Neural cell (in vitro differentiated cells): ENCODE data around the gene HSP90B1. TPM values are rescaled to one million over a fixed set of nuclear protein-coding genes. Genes with fewer than 3 reads are reported as not detected.

ENCODE experiments used
- H2AFZ ChIP-seq: fragments of 200-600, 300-800 bp; sonication (generic), shearing (Covaris generic); 2 replicates; pipeline ENCODE4 v1.6.0; 2014; ENCODE audit warnings: low read depth, mild to moderate bottlenecking, antibody characterized with exemption, low read length, moderate library complexity
- H3F3A ChIP-seq: fragments of 200-600 bp; shearing (Covaris generic); 2 replicates; pipeline ENCODE4 v1.6.1; 2016; ENCODE audit warnings: mild to moderate bottlenecking, moderate library complexity, mixed read lengths, antibody characterized with exemption, low read length; ENCODE audit not compliant: insufficient read depth, poor library complexity, severe bottlenecking
- H3K27ac ChIP-seq: fragments of 200-600, 300-800 bp; sonication (generic), shearing (Covaris generic); 2 replicates; pipeline ENCODE4 v1.5.1; 2014; ENCODE audit warnings: mild to moderate bottlenecking, low read length, moderate library complexity
- H3K27me3 ChIP-seq: fragments of 300-800, 200-600 bp; sonication (generic), shearing (Covaris generic); 2 replicates; pipeline ENCODE4 v1.6.0; 2014; ENCODE audit warnings: mild to moderate bottlenecking, low read depth, low read length, moderate library complexity; ENCODE audit not compliant: insufficient read depth
- H3K36me3 ChIP-seq: fragments of 300-800, 200-600 bp; sonication (generic), shearing (Covaris generic); 2 replicates; pipeline ENCODE4 v1.5.1; 2014; ENCODE audit warnings: mild to moderate bottlenecking, antibody characterized with exemption, low read length, moderate library complexity; ENCODE audit not compliant: insufficient read depth
- H3K4me2 ChIP-seq: fragments of 300-800, 200-600 bp; sonication (generic), shearing (Covaris generic); 2 replicates; pipeline ENCODE4 v1.6.0; 2014; ENCODE audit warnings: mild to moderate bottlenecking, low read length
- H3K4me3 ChIP-seq: fragments of 300-800, 200-600 bp; sonication (generic), shearing (Covaris generic); 2 replicates; pipeline ENCODE4 v1.5.1; 2014; ENCODE audit warnings: mild to moderate bottlenecking, low read length, moderate library complexity
- H3K79me2 ChIP-seq: fragments of 200-600 bp; shearing (Covaris generic); replicated peaks from 2 replicates; pipeline ENCODE4 v1.6.0; 2014; ENCODE audit warnings: mild to moderate bottlenecking, low read length, moderate library complexity; ENCODE audit not compliant: insufficient read depth
- H3K9ac ChIP-seq: fragments of 300-800, 200-600 bp; sonication (generic), shearing (Covaris generic); 2 replicates; pipeline ENCODE4 v1.6.1; 2016; ENCODE audit warnings: mild to moderate bottlenecking, low read length, mixed read lengths
- H3K9me2 ChIP-seq: fragments of 200-600 bp; shearing (Covaris generic); 2 replicates; pipeline ENCODE4 v1.6.1; 2016; ENCODE audit warnings: mild to moderate bottlenecking, low read length, mixed read lengths; ENCODE audit not compliant: insufficient read depth
- H3K9me3 ChIP-seq: fragments of 200-600, 300-800 bp; sonication (generic), shearing (Covaris generic); 2 replicates; pipeline ENCODE4 v1.6.1; 2016; ENCODE audit warnings: mild to moderate bottlenecking, mixed run types, low read length, moderate library complexity, mixed read lengths
- H4K20me1 ChIP-seq: fragments of 200-600 bp; shearing (Covaris generic); 2 replicates; pipeline ENCODE4 v1.6.1; 2016; ENCODE audit warnings: mild to moderate bottlenecking, mixed run types; ENCODE audit not compliant: insufficient read depth
- EP300 ChIP-seq: fragments of 450-650 bp; conservative IDR thresholded peaks from 2 replicates; pipeline ENCODE4 v1.6.1; 2014; ENCODE audit warnings: antibody characterized with exemption, mild to moderate bottlenecking, moderate library complexity; ENCODE audit not compliant: poor library complexity, severe bottlenecking
- EZH2 ChIP-seq: fragments of 200-600, 300-800 bp; shearing (Covaris generic), sonication (generic); IDR thresholded peaks from 2 replicates; pipeline ENCODE4 v1.6.1; 2014; ENCODE audit warnings: antibody characterized with exemption, low read length, borderline replicate concordance, mild to moderate bottlenecking; ENCODE audit not compliant: insufficient read depth, poor library complexity, severe bottlenecking
- MXI1 ChIP-seq: fragments of 450-650 bp; conservative IDR thresholded peaks from 2 replicates; pipeline ENCODE4 v1.6.1; 2014; ENCODE audit warnings: antibody characterized with exemption, mild to moderate bottlenecking; ENCODE audit not compliant: poor library complexity, severe bottlenecking
- POLR2AphosphoS5 ChIP-seq: IDR thresholded peaks from 2 replicates; pipeline ENCODE4 v1.6.1; 2012
- RAD21 ChIP-seq: fragments of 450-650 bp; conservative IDR thresholded peaks from 2 replicates; pipeline ENCODE4 v1.6.1; 2014; ENCODE audit warnings: antibody characterized with exemption, mild to moderate bottlenecking, moderate library complexity
- SMC3 ChIP-seq: fragments of 450-650 bp; conservative IDR thresholded peaks from 2 replicates; pipeline ENCODE4 v1.6.1; 2014; ENCODE audit warnings: antibody characterized with exemption, mild to moderate bottlenecking, moderate library complexity; ENCODE audit not compliant: poor library complexity
- TAF1 ChIP-seq: IDR thresholded peaks from 2 replicates; pipeline ENCODE4 v1.6.1; 2012; ENCODE audit warnings: low read depth
- polyA plus RNA-seq: library from polyadenylated mRNA; depleted of rRNA; stranded (reverse); fragments of >200 nt; gene quantifications from 2 replicates; pipeline ENCODE4 v1.2.3, GENCODE V29; 2014
- TF ChIP-seq, protein P1 (sequence below): IDR thresholded peaks from 2 replicates; pipeline ENCODE4 v1.6.1; 2012; ENCODE audit warnings: borderline replicate concordance
- TF ChIP-seq, protein P2 (sequence below): fragments of 450-650 bp; IDR thresholded peaks from 2 replicates; pipeline ENCODE4 v1.5.1; 2014; ENCODE audit warnings: antibody characterized with exemption, mild to moderate bottlenecking, moderate library complexity; ENCODE audit not compliant: poor library complexity, severe bottlenecking

The HSP90B1 gene
- polyA plus RNA-seq, 1 donor from 2014 or later: 242 TPM

DNA sequence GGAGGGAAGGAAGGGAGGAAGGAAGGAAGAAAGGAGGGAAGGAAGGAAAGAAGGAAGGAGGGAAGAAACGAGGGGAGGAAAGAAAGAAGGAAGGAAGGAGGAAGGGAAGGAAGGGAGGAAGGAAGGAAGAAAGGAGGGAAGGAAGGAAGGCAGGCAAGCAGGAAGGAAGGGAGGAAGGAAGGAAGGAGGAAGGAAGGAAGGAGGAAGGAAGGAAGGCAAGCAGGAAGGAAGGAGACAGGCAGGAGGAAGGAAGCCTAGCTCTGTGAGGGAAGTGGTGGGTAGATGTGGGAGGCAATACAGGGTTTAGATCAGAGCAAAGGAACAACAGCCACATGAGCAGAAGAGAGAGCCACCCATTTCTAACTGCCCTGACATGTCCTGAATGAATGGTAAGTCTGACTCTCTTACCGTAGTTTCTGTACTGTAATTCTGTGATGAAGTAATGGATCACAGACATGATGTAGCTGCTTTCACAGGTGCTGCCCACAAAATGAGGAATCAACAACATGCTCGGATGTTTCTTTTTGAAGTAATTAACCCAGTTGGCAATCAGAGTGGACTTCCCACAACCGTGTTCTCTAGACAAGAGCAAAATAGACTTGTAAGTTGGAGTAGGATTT is 24.4 kb upstream of the HSP90B1 start:
- Histone ChIP-seq H3K9ac (no peak overlapping the region), H4K20me1 (no peaks in the 10 kb centered on the region), H2AFZ (no peak overlapping the region)

DNA sequence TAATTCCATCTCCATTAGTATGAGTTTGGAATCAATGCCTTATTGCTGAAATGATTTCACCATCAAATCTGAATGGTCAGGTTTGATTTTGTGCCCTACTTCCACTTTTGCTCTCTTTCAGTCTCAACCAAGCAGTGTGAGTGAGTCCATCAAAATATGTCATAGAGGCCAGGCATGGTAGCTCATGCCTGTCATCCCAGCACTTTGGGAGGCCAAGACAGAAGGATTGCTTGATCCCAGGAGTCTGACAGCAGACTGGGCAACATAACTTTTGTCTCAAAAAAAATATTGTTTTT is 22.0 kb upstream of the HSP90B1 start:
- Histone ChIP-seq H3K9me3 (no peaks in the 10 kb centered on the region), H3K4me2 (no peak overlapping the region), H3K79me2 (no peaks in the 10 kb centered on the region), H4K20me1 (no peaks in the 10 kb centered on the region), H3K36me3 (no peaks in the 10 kb centered on the region), H3K4me3 (no peak overlapping the region), H3F3A (no peaks in the 10 kb centered on the region), H2AFZ (no peak overlapping the region), H3K9me2 (no peaks in the 10 kb centered on the region), H3K27ac (no peak overlapping the region), H3K27me3 (no peaks in the 10 kb centered on the region), H3K9ac (no peak overlapping the region)
- TF ChIP-seq MXI1: no peak

More for the DNA sequence above, 24.4 kb upstream of the HSP90B1 start:
- H3K79me2 ChIP-seq: no peaks in the 10 kb centered on the region
- no peaks in the 10 kb centered on the region for H3K9me2 ChIP-seq
- no peak overlapping the region for H3K4me3 ChIP-seq
- H3K27ac ChIP-seq: no peak overlapping the region
- H3K27me3 ChIP-seq: no peaks in the 10 kb centered on the region
- H3K9me3 ChIP-seq: no peaks in the 10 kb centered on the region
- no peaks in the 10 kb centered on the region for H3K36me3 ChIP-seq
- H3K4me2 ChIP-seq: no peak overlapping the region
- no peak for TF ChIP-seq EP300
- TF ChIP-seq POLR2AphosphoS5: no peak
- TF ChIP-seq, protein P1, sequence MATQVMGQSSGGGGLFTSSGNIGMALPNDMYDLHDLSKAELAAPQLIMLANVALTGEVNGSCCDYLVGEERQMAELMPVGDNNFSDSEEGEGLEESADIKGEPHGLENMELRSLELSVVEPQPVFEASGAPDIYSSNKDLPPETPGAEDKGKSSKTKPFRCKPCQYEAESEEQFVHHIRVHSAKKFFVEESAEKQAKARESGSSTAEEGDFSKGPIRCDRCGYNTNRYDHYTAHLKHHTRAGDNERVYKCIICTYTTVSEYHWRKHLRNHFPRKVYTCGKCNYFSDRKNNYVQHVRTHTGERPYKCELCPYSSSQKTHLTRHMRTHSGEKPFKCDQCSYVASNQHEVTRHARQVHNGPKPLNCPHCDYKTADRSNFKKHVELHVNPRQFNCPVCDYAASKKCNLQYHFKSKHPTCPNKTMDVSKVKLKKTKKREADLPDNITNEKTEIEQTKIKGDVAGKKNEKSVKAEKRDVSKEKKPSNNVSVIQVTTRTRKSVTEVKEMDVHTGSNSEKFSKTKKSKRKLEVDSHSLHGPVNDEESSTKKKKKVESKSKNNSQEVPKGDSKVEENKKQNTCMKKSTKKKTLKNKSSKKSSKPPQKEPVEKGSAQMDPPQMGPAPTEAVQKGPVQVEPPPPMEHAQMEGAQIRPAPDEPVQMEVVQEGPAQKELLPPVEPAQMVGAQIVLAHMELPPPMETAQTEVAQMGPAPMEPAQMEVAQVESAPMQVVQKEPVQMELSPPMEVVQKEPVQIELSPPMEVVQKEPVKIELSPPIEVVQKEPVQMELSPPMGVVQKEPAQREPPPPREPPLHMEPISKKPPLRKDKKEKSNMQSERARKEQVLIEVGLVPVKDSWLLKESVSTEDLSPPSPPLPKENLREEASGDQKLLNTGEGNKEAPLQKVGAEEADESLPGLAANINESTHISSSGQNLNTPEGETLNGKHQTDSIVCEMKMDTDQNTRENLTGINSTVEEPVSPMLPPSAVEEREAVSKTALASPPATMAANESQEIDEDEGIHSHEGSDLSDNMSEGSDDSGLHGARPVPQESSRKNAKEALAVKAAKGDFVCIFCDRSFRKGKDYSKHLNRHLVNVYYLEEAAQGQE: no peak
- TF ChIP-seq MXI1: no peak
- no peak for TF ChIP-seq RAD21
- TF ChIP-seq SMC3: no peak
- TF ChIP-seq, protein P2, sequence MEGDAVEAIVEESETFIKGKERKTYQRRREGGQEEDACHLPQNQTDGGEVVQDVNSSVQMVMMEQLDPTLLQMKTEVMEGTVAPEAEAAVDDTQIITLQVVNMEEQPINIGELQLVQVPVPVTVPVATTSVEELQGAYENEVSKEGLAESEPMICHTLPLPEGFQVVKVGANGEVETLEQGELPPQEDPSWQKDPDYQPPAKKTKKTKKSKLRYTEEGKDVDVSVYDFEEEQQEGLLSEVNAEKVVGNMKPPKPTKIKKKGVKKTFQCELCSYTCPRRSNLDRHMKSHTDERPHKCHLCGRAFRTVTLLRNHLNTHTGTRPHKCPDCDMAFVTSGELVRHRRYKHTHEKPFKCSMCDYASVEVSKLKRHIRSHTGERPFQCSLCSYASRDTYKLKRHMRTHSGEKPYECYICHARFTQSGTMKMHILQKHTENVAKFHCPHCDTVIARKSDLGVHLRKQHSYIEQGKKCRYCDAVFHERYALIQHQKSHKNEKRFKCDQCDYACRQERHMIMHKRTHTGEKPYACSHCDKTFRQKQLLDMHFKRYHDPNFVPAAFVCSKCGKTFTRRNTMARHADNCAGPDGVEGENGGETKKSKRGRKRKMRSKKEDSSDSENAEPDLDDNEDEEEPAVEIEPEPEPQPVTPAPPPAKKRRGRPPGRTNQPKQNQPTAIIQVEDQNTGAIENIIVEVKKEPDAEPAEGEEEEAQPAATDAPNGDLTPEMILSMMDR: no peak
- TF ChIP-seq EZH2: no peak
- TF ChIP-seq TAF1: no peak
- H3F3A ChIP-seq: no peaks in the 10 kb centered on the region

DNA sequence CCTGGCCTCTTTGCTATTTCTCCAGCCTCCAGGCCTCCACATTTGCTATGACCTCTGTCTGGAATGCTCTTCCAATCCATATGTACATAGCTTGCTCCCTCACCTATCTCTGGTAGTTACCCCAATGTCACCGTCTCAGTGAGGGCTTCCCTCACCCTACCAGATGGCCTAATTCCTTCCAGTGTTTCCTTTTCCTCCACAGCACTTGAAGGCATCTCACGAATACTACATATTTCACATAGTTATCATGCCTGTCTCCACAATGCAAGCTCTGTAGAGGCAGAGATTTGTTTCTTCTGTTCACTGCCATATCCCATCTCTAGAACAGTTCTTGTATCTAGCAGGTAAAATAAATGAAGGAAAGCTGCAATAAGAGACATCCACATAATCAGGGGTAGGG is 21.3 kb upstream of the HSP90B1 start:
- TF ChIP-seq SMC3 (no peak), EZH2 (no peak), EP300 (no peak), RAD21 (no peak), POLR2AphosphoS5 (no peak), TAF1 (no peak), MXI1 (no peak)
- TF ChIP-seq, protein P1: no peak
- TF ChIP-seq, protein P2: no peak
- Histone ChIP-seq H3K9ac (no peak overlapping the region), H3K27me3 (no peaks in the 10 kb centered on the region), H3K4me2 (no peak overlapping the region), H4K20me1 (no peaks in the 10 kb centered on the region), H3K9me2 (no peaks in the 10 kb centered on the region), H3K27ac (no peak overlapping the region), H3F3A (no peaks in the 10 kb centered on the region), H3K4me3 (no peak overlapping the region), H3K79me2 (no peaks in the 10 kb centered on the region), H2AFZ (no peak overlapping the region), H3K36me3 (no peaks in the 10 kb centered on the region), H3K9me3 (no peaks in the 10 kb centered on the region)
